Panc1 (cell line): ENCODE results near the gene THAP12. TPM values are rescaled to one million over a fixed set of nuclear protein-coding genes. Genes with fewer than 3 reads are reported as not detected.

Source experiments
- ATAC-seq: fragments of 200-7000 bp; cut with Tn5 transposase; 2 replicates; pipeline ENCODE4 v1.9.1; 2020; ENCODE audit warnings: mild to moderate bottlenecking, moderate library complexity
- BruUV-seq: library from RNA; stranded (reverse); fragments of 400-500 nt; replicated peaks from 2 replicates; lab custom pipeline; 2021; lab: Mats Ljungman, UMichigan
- CTCF ChIA-PET: fragments of 300-600 bp; sonication (Branson Sonifier 250); formaldehyde crosslinking; loops from one replicate; lab custom pipeline; 2022; ENCODE audit warnings: antibody characterized with exemption; lab: Charles Lee
- POLR2A ChIA-PET: fragments of 300-600 bp; sonication (Branson Sonifier 250); formaldehyde crosslinking; loops from one replicate; lab custom pipeline; 2022; ENCODE audit warnings: antibody characterized with exemption; lab: Charles Lee
- DNase-seq: peaks from one replicate; pipeline ENCODE4 v3.0.0-alpha.2; 2010; ENCODE audit warnings: low read depth, low spot score
- H3K27ac ChIP-seq: 2 replicates; pipeline ENCODE4 v1.5.1; 2011; ENCODE audit warnings: mild to moderate bottlenecking, low read length, inconsistent platforms
- H3K27me3 ChIP-seq: fragments of 200-500 bp; sonication (Bioruptor generic); 2 replicates; pipeline ENCODE4 v1.6.0; 2014; ENCODE audit warnings: low read length, inconsistent platforms; ENCODE audit not compliant: control insufficient read depth, insufficient read depth
- H3K36me3 ChIP-seq: fragments of 200-500 bp; sonication (Bioruptor generic); 2 replicates; pipeline ENCODE4 v1.5.1; 2014; ENCODE audit warnings: inconsistent platforms, mild to moderate bottlenecking, low read length, moderate library complexity; ENCODE audit not compliant: control insufficient read depth, insufficient read depth
- H3K4me1 ChIP-seq: 2 replicates; pipeline ENCODE4 v1.5.1; 2011; ENCODE audit warnings: inconsistent platforms, mild to moderate bottlenecking, low read length, moderate library complexity; ENCODE audit not compliant: control insufficient read depth, insufficient read depth
- H3K4me3 ChIP-seq, 2 experiments: 2 replicates each; pipeline ENCODE4 v1.5.1; 2011 to 2012; ENCODE audit warnings: low read depth in 2 of 2, low read length in 2 of 2, mild to moderate bottlenecking in 2 of 2, inconsistent platforms in 1 of 2, moderate library complexity in 1 of 2
- H3K9me3 ChIP-seq: fragments of 200-500 bp; sonication (Bioruptor generic); 2 replicates; pipeline ENCODE4 v1.5.1; 2014; ENCODE audit warnings: low read depth, mild to moderate bottlenecking, inconsistent platforms, low read length, moderate library complexity; ENCODE audit not compliant: control insufficient read depth, insufficient read depth
- CTCF ChIP-seq: fragments of 450-650 bp; IDR thresholded peaks from 2 replicates; pipeline ENCODE4 v1.5.1; 2017; ENCODE audit warnings: mild to moderate bottlenecking
- POLR2AphosphoS5 ChIP-seq: IDR thresholded peaks from 2 replicates; pipeline ENCODE4 v1.6.1; 2012; ENCODE audit warnings: mild to moderate bottlenecking, low read depth, low read length, moderate library complexity
- REST ChIP-seq, 2 experiments: IDR thresholded peaks; 2 replicates each; pipeline ENCODE4 v1.6.1; 2011 to 2012; ENCODE audit warnings: low read depth in 2 of 2, control low read depth in 1 of 2, low read length in 1 of 2, mild to moderate bottlenecking in 1 of 2, moderate library complexity in 1 of 2; ENCODE audit not compliant: insufficient read depth in 1 of 2
- SIN3A ChIP-seq: IDR thresholded peaks from 2 replicates; pipeline ENCODE4 v1.6.1; 2012; ENCODE audit warnings: low read depth, mild to moderate bottlenecking, low read length, moderate library complexity, borderline replicate concordance; ENCODE audit not compliant: insufficient read depth
- TCF7L2 ChIP-seq: IDR thresholded peaks from 2 replicates; pipeline ENCODE4 v1.6.1; 2011; ENCODE audit warnings: mild to moderate bottlenecking, low read depth, low read length, inconsistent platforms
- in situ Hi-C: cut with HindIII; loops from 2 replicates; pipeline ENCODE4 v1.10.0; 2016; ENCODE audit warnings: low sequenced_read_pairs, low pct_unique_long_range_greater_than_20kb
- intact Hi-C: fragments of 100-400 bp; cut with micrococcal nuclease; formaldehyde crosslinking; loops from one replicate; pipeline ENCODE4 v1.10.0; 2022; ENCODE audit not compliant: unreplicated experiment
- total RNA-seq: library from RNA; stranded (reverse); gene quantifications from one replicate; pipeline ENCODE4 v1.2.1, GENCODE V29; 2021; ENCODE audit not compliant: unreplicated experiment

The THAP12 gene
- total RNA-seq, 1 experiment from 2014 or later: 57.3 TPM

- H3K4me3 ChIP-seq: no peak overlapping the region
- no peaks in the 10 kb centered on the region for H3K36me3 ChIP-seq
- intact Hi-C loops: loop anchor here (10.0 kb wide), 2 partner anchors 412 to 502 kb away; partner anchors contain the start of gene UVRAG
- ATAC-seq (no peak), DNase-seq (no peak)
- TF ChIP-seq CTCF: no peak
- TF ChIP-seq POLR2AphosphoS5: no peak
- no peak for TF ChIP-seq TCF7L2
- TF ChIP-seq REST (IDR thresholded peaks at IDR 0.05; ENCODE audit: insufficient read depth in 1 of 2, low read depth in 2 of 2, low read length in 1 of 2): no peak
- TF ChIP-seq SIN3A: no peak
- POLR2A ChIA-PET: no interaction called here
- peaks cover 3% of the 10 kb centered on the region; the same call in 1 of the 2 replicates for H3K27me3 ChIP-seq
- CTCF ChIA-PET: interaction anchor here (1.8 kb wide), 1 partner anchor 109 kb away, joined by 20 read pairs; no protein-coding TSS in a partner anchor
- H3K9me3 ChIP-seq: no peaks in the 10 kb centered on the region
- no peaks in the 10 kb centered on the region for H3K4me1 ChIP-seq
- H3K27ac ChIP-seq: no peak overlapping the region
- BruUV-seq: no TSS peak
- in situ Hi-C loops: no loop called here
These were observed 63.6 kb downstream of the THAP12 start for GRCh38 chr11:76317296-76317695.

GRCh38 chr11:76316726-76317125 is 64.2 kb downstream of the THAP12 start:
- H3K36me3 ChIP-seq: no peaks in the 10 kb centered on the region
- CTCF ChIA-PET: interaction anchor here (1.8 kb wide), 1 partner anchor 108 kb away, joined by 20 read pairs; no protein-coding TSS in a partner anchor
- BruUV-seq: no TSS peak
- intact Hi-C loops: loop anchor here (10.0 kb wide), 2 partner anchors 412 to 502 kb away; partner anchors contain the start of gene UVRAG
- ATAC-seq (no peak), DNase-seq (no peak)
- H3K9me3 ChIP-seq: no peaks in the 10 kb centered on the region
- H3K27me3 ChIP-seq: peaks cover 3% of the 10 kb centered on the region; the same call in 1 of the 2 replicates
- H3K27ac ChIP-seq: no peak overlapping the region
- in situ Hi-C loops: no loop called here
- POLR2A ChIA-PET: no interaction called here
- H3K4me1 ChIP-seq: no peaks in the 10 kb centered on the region
- TF ChIP-seq REST (IDR thresholded peaks at IDR 0.05; ENCODE audit: insufficient read depth in 1 of 2, low read depth in 2 of 2, low read length in 1 of 2) (no peak), TCF7L2 (no peak), POLR2AphosphoS5 (no peak), CTCF (no peak), SIN3A (no peak)
- no peak overlapping the region for H3K4me3 ChIP-seq
